Activated naive CD4-positive, alpha-beta T cell treated with Interleukin-2 at 50 U/mL for 16 hours (primary cell): ENCODE data around the gene OSBPL3.
"Not testable (repeated sequence)": the region's sequence is repeated elsewhere in the genome, so short reads cannot be mapped to it uniquely, and the experiment has no call there.

ENCODE experiments used
- DNase-seq: peaks from one replicate; pipeline ENCODE4 v3.0.0-alpha.2; 2020

OSBPL3 gene

DNA sequence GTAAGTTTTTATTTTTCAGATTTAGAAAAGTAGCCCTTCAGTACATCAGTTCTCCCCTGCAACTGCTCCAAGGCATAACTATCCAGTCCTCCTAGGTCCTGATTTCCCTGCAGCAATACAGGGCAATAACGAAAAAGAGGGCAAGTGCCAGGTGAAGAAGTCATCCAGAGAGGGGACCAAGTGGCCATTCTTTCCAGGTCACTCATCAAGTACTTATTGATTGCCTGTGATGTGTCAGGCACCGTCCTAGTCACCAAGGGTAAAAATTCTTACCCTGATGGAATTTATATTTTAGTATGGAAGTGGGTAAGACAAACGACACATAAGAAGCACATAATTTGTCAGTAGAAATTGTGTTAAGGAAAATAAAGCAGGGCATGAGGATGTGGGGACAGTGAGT lies 155.6 kb downstream of the OSBPL3 start:
- no peak for DNase-seq

DNA sequence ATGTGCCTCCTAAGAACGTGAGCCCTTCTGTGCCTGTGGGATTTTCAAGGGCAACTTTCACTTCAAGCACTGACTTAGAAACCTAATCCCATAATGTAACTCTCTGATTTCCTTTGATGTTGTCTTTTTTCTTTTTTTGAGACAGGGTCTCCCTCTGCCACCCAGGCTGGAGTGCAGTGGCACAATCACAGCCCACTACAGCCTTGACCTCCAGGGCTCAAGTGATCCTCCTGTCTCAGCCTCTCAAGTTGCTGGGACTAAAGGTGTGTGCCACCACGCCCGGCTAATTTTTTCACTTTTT lies 158.3 kb downstream of the OSBPL3 start:
- no peak for DNase-seq

DNA sequence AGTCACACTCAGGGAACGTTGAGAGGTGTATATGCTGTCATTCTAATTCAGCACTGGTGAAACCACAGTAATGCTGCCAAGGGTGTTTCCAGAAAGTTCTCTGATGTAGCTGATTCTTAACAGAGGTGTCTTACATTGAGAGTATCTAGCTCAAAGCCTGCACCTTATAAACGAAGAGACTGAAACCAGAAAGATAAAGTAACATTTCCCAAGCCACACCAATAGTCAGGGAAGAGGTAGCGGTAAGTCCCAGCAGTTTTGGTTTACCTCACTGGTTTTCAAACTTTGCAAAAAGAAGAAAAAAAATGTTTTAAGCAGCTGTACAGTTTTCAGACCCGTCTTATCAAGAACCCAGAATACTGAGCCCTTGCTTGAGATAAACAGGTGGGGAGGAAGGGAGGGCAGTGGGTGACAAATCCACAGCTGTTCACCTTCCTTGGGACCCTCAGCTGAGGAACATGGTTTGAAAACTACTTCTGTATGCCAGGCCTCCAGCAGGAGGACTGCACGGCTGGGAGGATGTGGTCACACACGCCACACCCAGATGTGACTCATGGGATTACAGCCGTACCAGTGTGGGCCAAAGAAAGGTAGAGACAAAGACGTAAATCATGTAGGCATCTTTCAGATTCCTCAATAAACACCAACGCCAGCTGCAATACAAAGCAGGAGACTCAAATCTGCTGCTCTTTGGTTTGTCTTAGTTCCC lies 158.8 kb downstream of the OSBPL3 start:
- peak; percentile 84 for DNase-seq

DNA sequence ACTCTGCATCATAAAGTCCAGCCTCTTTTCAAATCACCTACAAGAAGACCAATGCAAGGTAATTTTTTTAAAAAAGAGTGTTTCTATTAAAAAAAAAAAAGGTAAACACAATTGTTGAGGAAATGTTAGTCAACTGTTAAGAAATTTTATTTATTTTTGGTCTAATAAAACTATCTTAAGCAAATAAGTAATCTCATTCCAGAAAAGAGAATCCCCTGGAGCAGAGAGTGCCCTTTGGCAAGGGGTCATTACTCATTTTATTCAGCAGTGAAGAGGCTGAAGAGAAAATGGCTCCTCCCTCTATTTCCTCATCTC lies 159.3 kb downstream of the OSBPL3 start:
- no peak for DNase-seq

DNA sequence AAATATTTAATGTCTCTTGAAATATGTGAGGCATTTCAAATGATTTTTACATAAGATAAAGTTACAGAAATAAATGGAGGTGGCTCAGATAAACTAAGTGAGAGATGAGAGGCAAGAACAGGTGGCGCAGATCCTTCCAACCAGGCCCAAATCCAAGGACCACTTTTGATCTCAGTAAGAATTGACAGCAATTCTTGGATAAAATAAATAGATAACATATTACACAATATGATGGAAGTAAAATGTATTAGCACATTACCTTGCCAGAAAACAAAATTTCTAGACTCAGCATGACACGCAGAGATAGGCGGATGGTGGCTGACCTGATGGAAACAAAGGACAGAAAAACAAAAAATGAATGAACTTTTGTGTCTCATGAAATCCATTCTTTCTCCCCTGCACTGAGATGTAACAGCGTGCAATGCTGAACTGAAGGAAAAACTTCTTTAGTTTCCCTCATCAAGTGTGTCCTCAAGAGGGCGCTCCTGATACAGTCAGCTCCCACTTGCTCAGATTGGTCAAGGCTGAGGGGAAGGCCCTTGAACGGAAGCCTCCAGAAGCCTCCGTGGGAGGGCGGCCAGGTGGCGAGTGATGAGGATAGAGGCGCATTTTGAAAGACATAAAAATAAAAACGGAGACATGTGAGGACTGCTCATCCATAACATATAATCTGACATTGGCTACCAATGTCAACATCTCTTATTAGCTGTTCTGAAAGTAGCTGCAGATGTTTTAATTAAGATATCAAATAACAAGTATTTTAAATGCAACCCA lies 159.9 kb downstream of the OSBPL3 start:
- peak; percentile 68 for DNase-seq

DNA sequence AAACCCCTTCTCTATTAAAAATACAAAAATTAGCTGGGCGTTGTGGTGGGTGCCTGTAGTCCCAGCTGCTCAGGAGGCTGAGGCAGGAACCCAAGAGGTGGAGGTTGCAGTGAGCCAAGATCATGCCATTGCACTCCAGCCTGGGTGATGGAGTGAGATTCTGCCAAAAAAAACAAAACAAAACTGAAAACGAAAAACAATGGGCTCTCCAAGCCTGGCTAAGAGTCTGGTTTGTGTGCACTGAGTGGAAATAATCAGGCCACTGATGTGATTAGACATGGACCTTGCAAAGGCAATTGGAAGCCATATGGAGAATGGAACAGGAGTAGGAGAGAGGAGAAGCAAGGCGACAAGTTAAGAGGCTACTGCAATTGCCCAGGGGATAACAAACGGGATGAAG lies 162.6 kb downstream of the OSBPL3 start:
- DNase-seq, result no peak

DNA sequence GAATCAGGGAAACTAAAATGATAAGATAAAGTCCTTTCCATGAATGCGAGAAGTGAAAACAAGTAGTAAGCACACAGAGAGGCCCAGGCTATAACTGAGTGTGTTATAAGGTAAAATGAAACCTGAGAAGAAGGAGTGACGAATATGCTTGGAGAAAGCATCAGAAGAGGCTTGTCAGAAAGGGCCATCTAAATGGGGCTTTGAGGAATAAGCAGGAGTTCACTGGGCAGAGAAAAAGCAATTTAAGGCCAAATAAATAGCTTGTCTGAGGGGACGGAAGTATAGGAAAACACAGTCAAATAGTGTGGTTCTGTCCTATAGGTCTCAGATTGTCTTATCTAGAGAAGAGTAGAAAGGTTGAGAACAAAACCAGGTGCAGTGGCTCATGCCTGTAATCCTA lies 163.1 kb downstream of the OSBPL3 start:
- DNase-seq, result no peak

DNA sequence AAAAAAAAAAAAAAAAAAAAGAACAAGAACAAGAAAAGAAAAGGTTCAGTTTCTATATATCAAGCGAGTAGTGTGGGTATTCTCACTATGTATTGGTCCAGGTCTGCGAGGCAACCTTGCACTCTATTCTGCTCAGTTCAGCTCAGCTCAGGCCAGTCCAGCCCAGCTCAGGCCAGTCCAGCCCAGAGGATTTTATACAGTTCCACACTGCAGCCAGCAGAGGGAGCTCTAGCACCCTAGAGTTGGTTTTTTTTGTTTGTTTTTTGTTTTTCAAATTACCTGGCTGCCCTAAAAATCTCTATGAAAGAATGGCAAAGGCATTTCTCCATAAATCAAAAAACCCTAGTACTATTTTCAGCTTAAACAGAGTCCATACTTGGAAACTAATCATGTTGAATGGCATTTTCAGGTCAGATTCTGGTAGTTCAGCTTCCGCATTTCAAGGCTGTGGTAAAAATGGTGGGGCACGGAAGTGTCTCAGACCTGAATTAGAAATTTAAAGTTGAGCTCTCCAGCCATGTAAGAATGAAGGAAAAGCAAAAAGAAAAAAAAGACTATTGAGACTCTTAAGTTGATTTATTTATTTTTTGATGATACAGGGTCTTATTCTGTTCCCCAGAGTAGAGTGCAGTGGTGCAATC lies 167.6 kb downstream of the OSBPL3 start:
- DNase-seq, result peak; percentile 42

DNA sequence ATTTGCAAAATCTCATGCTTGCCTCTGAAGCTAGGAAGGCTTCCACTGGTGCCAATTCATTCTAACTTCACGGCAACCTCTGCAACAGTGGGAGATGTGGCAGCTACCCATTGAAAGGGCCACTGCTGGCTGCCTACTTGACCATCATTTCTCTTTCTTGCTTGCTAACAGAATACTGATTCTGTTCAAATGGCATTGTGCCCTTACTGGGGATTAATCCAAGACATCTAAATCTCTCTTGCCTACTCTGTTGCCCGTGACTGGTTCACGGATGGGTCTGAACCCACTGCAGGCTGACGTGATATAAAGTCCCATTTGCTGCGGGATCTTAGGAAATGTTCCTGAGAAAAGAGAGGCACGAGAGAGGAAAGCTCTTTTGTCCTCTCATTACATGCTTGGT lies 171.5 kb downstream of the OSBPL3 start:
- DNase-seq, result no peak

DNA sequence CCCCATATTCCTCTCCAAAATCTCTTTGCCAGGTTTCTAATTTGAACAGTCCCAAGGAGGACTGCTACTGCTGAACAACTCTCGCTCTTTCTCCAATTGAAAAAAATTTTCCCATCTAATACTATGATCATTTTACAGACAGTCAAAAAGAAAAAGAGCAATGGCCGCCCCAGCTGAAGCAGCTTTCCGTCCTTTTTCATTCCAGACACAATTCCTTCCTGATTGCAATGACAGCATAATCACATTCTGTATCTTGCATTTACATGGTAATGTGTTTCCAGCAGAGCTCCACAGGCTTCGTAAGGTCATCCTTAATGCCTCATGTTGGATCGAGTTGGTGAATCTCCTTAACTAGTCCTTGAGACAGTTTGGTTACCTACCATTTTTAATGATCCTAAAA lies 177.7 kb downstream of the OSBPL3 start:
- DNase-seq, result no peak

DNA sequence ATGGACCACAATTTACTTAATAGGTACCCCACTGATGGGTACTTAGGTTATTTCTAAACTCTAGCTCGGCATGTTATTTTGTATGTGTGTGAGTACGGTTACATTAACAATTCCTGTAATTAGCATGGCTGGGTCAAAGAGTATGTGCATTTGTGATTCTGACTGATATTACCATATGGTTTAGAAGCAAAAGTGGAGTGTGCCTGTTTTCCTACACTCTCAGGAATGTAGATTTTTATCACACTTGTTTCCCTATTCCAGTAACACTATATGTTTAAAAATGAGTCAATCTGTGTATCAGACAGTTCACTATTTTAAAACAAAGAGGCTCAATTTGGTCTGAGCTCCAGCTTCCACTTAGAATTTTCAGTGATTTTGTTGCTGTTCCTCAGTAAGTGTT lies 178.1 kb downstream of the OSBPL3 start:
- no peak for DNase-seq

DNA sequence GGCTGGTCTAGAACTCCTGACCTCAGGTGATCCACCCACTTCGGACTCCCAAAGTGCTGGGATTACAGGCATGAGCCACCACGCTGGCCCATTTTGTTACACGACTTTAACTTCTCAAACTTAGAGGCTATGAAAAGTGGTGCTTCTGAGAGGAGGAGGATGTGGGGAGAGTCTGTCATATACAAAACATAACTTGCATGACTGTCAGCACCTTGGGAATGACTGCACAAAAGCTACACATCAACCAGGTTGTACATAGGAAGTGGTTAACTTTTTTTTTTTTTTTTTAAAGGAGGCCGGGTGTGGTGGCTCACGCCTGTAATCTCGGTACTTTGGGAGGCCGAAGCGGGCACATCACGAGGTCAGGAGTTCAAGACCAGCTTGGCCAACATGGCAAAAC lies 179.3 kb downstream of the OSBPL3 start:
- no peak for DNase-seq

DNA sequence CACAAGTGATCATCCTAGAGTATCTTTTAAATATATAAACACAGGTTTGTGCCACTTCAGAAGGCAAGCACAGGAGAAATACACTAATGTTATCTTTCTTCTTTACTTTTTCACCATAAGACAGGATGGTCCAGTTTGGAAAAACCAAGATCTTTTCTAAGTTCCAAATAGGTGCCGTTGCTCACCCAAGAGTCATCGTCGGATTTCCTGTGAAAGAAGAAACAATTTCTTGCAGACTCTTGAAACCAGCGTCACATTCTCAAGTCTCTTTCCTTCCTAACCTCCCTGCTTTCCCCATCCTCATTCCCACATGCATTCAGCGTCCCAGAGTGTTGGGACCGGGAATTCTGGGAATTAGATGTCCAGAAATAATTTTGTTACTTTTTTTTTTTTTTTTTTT lies 179.9 kb downstream of the OSBPL3 start:
- DNase-seq, result no peak

DNA sequence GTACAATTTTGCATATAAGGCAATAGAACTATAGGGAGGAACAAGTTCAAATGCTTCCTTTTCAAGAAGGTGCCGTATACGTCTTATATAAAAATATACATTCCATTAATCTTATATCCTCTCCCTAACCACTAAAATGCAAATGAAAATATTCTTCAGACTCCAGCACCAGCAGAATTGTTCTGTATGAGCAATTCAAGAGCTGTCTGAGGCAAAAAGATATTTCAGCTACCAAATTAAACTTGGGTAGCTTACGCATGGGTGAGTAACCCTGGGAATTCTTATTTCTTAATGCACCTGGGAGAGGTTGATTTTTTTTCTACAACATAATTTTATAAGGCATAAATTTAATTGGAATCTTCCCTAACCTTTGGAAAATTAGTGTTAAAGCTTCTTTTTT lies 180.5 kb downstream of the OSBPL3 start:
- DNase-seq, result no peak

DNA sequence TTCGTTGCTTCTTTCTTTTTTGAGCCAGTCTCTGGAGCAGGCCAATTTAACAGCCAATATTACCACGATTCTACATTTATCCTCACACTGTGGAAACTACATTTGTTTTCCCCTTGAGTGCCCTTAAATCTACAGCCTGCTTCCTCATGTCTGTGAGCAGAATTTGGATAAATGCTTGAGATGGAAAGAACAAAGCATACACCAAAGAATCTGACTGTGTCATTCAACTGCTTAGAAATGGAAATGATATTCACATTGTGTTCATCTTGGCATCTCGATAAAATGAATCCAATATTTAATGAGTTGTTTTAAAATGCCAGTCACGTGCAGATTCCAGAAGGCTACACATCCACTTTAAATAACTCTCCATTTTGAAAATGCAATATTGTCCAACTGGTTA lies 181.7 kb downstream of the OSBPL3 start:
- no peak for DNase-seq

DNA sequence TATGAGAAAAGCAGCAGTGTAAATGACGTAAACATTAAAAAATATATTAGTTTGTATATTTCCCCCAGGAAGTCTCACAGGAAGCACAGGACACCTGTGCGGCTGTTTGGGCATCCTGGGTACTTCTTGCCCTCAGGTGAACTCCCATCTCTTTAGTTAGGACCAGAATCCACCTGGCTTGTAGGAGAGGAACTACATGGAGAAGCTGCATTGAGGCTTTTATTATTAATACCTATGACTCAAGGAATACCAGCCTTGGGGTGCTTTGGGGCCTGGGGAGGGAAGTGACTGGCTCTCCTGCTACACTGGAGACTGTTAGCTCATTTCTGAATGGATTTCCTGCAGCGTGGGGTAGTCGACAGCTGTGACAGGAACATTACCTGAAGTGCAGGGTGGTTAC lies 182.7 kb downstream of the OSBPL3 start:
- no peak for DNase-seq

DNA sequence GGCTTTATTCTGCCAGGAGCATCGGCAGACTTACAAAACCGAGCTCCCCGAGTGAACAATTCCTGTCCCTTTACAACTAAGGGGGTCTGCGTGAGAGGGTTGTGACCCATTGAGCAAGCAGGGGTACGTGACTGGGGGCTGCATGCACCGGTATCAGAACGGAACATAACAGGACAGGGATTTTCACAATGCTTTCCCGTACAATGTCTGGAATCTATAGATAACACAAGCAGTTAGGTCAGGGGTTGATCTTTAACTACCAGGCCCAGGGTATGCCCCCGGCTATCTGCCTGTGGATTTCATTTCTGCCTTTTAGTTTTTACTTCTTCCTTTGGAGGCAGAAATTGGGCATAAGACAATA lies 184.6 kb downstream of the OSBPL3 start:
- DNase-seq, result no peak

DNA sequence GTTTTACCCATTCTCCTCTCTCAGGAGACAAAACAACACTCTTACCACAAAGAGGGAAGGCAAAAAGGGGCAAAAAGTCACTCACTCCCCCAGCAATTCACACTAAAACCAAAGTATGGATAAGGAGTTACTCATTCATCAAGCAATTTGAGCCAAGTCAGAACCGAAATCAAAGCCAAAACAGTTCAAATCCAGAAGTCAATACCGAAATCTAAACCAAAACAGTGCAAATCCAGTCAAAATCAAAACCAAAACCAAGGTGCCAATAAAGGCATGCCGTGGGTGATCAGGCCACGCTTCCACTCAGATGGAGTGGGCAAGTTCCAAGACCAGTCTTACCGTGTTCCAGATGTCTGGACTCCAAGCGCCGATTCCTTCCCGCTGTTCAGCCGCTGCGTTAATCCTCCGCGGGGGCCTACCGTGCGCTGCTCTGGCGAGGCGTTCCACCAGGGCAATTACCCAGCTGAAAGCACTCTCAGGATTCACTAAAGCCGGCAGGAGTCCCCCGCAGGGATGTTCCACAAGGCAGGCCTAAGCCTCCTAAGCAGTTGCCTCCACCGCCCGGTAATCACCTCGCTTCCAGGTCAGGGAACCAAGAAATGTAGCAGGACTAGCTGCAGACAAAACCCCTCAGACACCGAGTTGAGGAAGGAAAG lies 185.1 kb downstream of the OSBPL3 start:
- DNase-seq, result not testable (repeated sequence)

DNA sequence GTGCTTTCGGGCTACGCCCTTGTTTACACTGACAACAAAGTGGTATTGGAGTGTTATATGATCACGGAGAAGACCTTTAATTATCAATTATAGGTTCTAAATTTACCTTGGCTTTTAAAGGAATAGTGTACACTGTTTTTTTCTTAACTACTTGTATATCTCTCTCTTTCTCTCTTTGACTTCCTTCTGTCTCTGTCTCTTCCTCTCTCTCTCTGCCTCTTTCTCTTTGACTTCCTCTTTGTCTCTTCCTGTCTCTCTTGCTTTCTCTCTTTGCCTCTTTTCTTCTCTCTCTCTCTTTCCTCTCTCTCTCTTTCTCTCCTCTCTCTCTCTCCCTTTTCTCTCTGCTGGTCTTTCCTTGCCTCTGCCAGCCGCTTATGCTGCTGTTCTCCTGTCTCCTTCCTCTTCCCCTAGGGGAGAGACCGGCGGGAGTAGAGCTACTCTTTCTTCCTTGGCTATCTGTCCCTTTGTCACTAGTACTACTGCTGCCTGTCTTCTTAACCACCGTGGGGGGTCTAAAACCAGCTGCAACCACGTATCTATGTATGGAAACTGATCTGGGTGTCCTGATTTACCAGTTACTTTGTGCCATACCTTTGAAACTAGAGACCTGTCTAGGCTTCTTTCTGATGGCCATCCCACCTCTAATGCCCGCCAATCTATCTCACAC lies 185.9 kb downstream of the OSBPL3 start:
- DNase-seq, result no peak

DNA sequence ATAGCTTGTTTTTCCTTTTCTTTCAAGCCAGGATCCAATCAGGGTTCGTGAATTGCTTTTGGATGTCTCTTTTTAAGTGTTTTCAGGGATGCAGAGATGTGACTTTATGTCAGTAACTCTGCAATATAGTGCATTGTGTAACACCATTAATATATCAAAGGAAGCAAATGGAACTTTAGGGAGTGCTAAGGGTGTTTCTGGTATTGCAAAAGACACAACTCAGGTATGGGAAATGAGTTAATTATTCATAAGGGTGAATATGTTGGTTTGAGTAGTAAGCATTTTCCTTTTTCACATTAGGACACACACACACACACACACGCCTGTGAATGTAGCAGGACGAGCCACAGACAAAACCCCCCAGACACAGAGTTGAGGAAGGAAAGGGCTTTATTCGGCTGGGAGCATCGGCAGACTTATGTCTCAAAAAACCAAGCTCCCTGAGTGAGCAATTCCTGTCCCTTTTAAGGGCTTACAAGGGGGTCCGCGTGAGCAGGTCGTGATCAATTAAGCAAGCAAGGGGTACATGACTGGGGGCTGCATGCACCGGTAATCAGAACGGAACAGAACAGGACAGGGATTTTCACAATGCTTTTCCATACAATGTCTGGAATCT lies 190.9 kb downstream of the OSBPL3 start:
- DNase-seq, result no peak

DNA sequence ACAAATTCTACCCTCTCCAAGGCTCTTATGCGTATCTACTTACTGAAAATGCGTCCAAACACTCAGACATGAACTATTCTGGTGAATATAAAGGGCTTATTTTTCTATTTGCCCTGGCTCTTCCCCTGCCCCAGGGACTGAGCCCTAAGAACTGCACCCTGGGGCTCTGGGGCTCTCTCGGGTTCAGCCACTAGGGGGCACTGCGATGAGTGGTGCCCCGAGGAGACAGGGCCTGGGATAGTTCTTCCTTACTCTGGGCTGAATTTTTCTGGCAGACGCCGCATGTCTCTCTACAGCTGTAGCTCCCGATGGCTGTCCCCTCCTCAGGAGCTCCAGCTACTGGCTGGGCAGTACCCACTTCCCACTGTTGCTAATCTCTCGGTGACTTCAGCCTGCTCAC lies 191.9 kb downstream of the OSBPL3 start:
- DNase-seq, result no peak

DNA sequence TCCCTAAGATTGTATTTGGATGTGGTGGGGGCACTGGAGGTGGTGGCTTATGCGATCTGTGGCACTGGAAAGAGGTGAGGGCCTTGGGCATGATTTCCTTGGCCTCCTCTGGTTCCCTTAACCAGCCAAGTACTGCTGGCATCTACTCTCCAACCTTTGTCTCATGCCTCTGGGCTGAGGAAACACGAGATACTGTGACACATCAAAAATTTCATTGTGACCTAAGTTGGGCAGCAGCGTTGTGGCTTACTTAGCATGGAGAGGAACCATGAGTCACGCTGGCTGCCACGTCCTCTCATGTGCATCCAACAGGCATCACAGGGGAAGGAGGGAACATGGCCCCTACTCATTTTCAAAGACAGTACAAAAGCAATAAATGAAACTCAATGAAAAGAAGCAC lies 193.0 kb downstream of the OSBPL3 start:
- no peak for DNase-seq

DNA sequence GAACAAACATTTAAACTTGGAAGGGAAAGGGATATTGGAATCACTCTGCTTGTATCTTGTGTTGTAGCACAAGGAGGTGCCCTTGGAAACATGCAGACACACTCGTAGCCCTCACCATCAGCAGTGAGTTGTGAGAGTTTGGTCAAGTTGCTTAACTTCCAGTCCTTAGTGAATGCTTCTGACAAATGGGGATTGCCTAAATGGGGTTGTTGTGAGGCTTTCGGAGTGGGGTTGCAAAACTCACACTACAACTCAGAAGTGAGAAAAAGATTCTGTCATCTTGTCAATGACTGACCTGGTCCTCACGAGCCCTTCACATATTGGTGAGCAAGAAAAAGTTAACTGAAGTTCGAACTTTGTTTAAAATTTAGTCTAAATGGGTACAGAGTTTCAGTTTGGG lies 193.7 kb downstream of the OSBPL3 start:
- no peak for DNase-seq
